ENCODE data around the gene ELFN1.

GRCh38 chr7:1692515-1693418 lies 22.7 kb downstream of the ELFN1 start:
- no peak for TF ChIP-seq EZH2phosphoT487 (IDR thresholded peaks at IDR 0.05; ENCODE audit: borderline replicate concordance, low read length)
- no peak for TF ChIP-seq CTCF (conservative IDR thresholded peaks at IDR 0.05; ENCODE audit: low read depth, low read length)
- no peak for TF ChIP-seq EZH2 (IDR thresholded peaks at IDR 0.05; ENCODE audit: low read length, unreplicated experiment)
